ENCODE results near the gene HOXC12. TPM values are rescaled to one million over a fixed set of nuclear protein-coding genes. Genes with fewer than 3 reads are reported as not detected.

The HOXC12 gene
- total RNA-seq, 2 experiments from 2014 or later = not detected

- ChIA-PET POLR2A (interaction anchor here (1.5 kb wide), 1 partner anchor 12 kb away, joined by 3 read pairs; the partner anchor contains the start of gene HOXC10), CTCF (interaction anchor here (1.0 to 2.5 kb wide), 2 partner anchors 9 to 195 kb away, joined by 3 to 6 read pairs; no protein-coding TSS in a partner anchor)
- H3K4me3 Mint-ChIP-seq = peak overlapping the region; percentile 62
- peaks cover 26% of the 10 kb centered on the region for H3K4me1 Mint-ChIP-seq
- no peaks in the 10 kb centered on the region for H3K9me3 Mint-ChIP-seq
- no peak overlapping the region for H3K27ac Mint-ChIP-seq
- no peak for DNase-seq
- H3K36me3 Mint-ChIP-seq (ENCODE audit: low read depth) = no peaks in the 10 kb centered on the region
- peaks cover 96% of the 10 kb centered on the region for H3K27me3 Mint-ChIP-seq
Observed at GRCh38 chr12:53996240-53997203, 41.8 kb downstream of the HOXC12 start.

- CTCF ChIA-PET = interaction anchor here (0.9 to 2.5 kb wide), 3 partner anchors 35 to 295 kb away, joined by 3 to 7 read pairs (median 6); partner anchors contain the start of gene HOXC5
- Mint-ChIP-seq H3K9me3 (no peaks in the 10 kb centered on the region), H3K27me3 (peaks cover 96% of the 10 kb centered on the region), H3K27ac (no peak overlapping the region), H3K4me3 (no peak overlapping the region), H3K4me1 (peaks cover 27% of the 10 kb centered on the region), H3K36me3 (ENCODE audit: low read depth) (no peaks in the 10 kb centered on the region)
- POLR2A ChIA-PET = interaction anchor here (0.7 to 1.5 kb wide), 2 partner anchors 10 to 12 kb away, joined by 3 read pairs; partner anchors contain the start of gene HOXC10
- no peak for DNase-seq
Observed at GRCh38 chr12:53997204-53998109, 42.8 kb downstream of the HOXC12 start.

GRCh38 chr12:53998110-53998899, 43.6 kb downstream of the HOXC12 start:
- no peaks in the 10 kb centered on the region for H3K9me3 Mint-ChIP-seq
- no peak overlapping the region for H3K4me3 Mint-ChIP-seq
- CTCF ChIA-PET = interaction anchor here (0.9 to 2.5 kb wide), 4 partner anchors 13 to 296 kb away, joined by 3 to 7 read pairs (median 4); partner anchors contain the start of genes HOXC10 and HOXC5
- no peak for DNase-seq
- POLR2A ChIA-PET = interaction anchor here (0.7 kb wide), 1 partner anchor 10 kb away, joined by 3 read pairs; no protein-coding TSS in a partner anchor
- H3K36me3 Mint-ChIP-seq (ENCODE audit: low read depth) = no peaks in the 10 kb centered on the region
- H3K27ac Mint-ChIP-seq = no peak overlapping the region
- H3K27me3 Mint-ChIP-seq = peaks cover 95% of the 10 kb centered on the region
- H3K4me1 Mint-ChIP-seq = peaks cover 28% of the 10 kb centered on the region

- ChIA-PET POLR2A (interaction anchor here (0.9 to 1.1 kb wide), 2 partner anchors 32 to 202 kb away, joined by 3 read pairs; no protein-coding TSS in a partner anchor), CTCF (interaction anchor here (1.0 to 2.5 kb wide), 3 partner anchors 14 to 297 kb away, joined by 3 to 6 read pairs (median 3); partner anchors contain the start of gene HOXC10)
- no peak for DNase-seq
- peaks cover 28% of the 10 kb centered on the region for H3K4me1 Mint-ChIP-seq
- peaks cover 95% of the 10 kb centered on the region for H3K27me3 Mint-ChIP-seq
- no peak overlapping the region for H3K27ac Mint-ChIP-seq
- no peaks in the 10 kb centered on the region for H3K36me3 Mint-ChIP-seq (ENCODE audit: low read depth)
- no peak overlapping the region for H3K4me3 Mint-ChIP-seq
- H3K9me3 Mint-ChIP-seq = no peaks in the 10 kb centered on the region
Observed at GRCh38 chr12:53998900-53999236, 44.2 kb downstream of the HOXC12 start.

- no peaks in the 10 kb centered on the region for H3K9me3 Mint-ChIP-seq
- H3K4me1 Mint-ChIP-seq = peaks cover 26% of the 10 kb centered on the region
- H3K27ac Mint-ChIP-seq = no peak overlapping the region
- ChIA-PET CTCF (interaction anchor here (0.9 to 1.5 kb wide), 4 partner anchors 15 to 215 kb away, joined by 3 to 7 read pairs (median 4); partner anchors contain the start of gene HOXC10), POLR2A (interaction anchor here (0.9 to 1.3 kb wide), 4 partner anchors 12 to 281 kb away, joined by 3 to 5 read pairs (median 3); partner anchors contain the start of gene CBX5)
- no peaks in the 10 kb centered on the region for H3K36me3 Mint-ChIP-seq (ENCODE audit: low read depth)
- H3K4me3 Mint-ChIP-seq = no peak overlapping the region
- DNase-seq = no peak
- peaks cover 95% of the 10 kb centered on the region for H3K27me3 Mint-ChIP-seq
Observed at GRCh38 chr12:53999559-54000115, 44.9 kb downstream of the HOXC12 start.

GRCh38 chr12:54000116-54001114, 45.7 kb downstream of the HOXC12 start, which contains the start of gene HOXC9:
Gene HOXC9 (plus strand): TSS chr12:54000161. CDS start chr12:54000189, 28 bp downstream.
- ChIA-PET CTCF (interaction anchor here (0.9 to 1.5 kb wide), 3 partner anchors 16 to 214 kb away, joined by 4 to 7 read pairs (median 5); partner anchors contain the start of gene HOXC10), POLR2A (interaction anchor here (0.9 to 1.3 kb wide), 4 partner anchors 13 to 280 kb away, joined by 3 to 5 read pairs (median 3); partner anchors contain the start of gene CBX5)
- peak within 1 kb of the TSS; percentile 17 for H3K4me3 Mint-ChIP-seq
- no peaks in the 10 kb centered on the region for H3K36me3 Mint-ChIP-seq (ENCODE audit: low read depth)
- H3K27ac Mint-ChIP-seq = no peak within 1 kb of the TSS
- no peak for DNase-seq
- peaks cover 19% of the 10 kb centered on the region for H3K4me1 Mint-ChIP-seq
- H3K27me3 Mint-ChIP-seq = peaks cover 96% of the 10 kb centered on the region
- H3K9me3 Mint-ChIP-seq = no peaks in the 10 kb centered on the region

GRCh38 chr12:54001283-54002187, 46.8 kb downstream of the HOXC12 start:
- CTCF ChIA-PET = interaction anchor here (1.5 kb wide), 1 partner anchor 17 kb away, joined by 7 read pairs; the partner anchor contains the start of gene HOXC10
- Mint-ChIP-seq H3K4me1 (peaks cover 21% of the 10 kb centered on the region), H3K27me3 (peaks cover 97% of the 10 kb centered on the region), H3K36me3 (ENCODE audit: low read depth) (no peaks in the 10 kb centered on the region), H3K4me3 (no peak overlapping the region), H3K9me3 (no peaks in the 10 kb centered on the region), H3K27ac (no peak overlapping the region)
- DNase-seq = no peak
- POLR2A ChIA-PET = interaction anchor here (1.3 kb wide), 1 partner anchor 14 kb away, joined by 5 read pairs; no protein-coding TSS in a partner anchor

GRCh38 chr12:54002278-54002914, 47.7 kb downstream of the HOXC12 start:
- Mint-ChIP-seq H3K27me3 (peaks cover 97% of the 10 kb centered on the region), H3K4me1 (peaks cover 24% of the 10 kb centered on the region), H3K27ac (no peak overlapping the region), H3K36me3 (ENCODE audit: low read depth) (no peaks in the 10 kb centered on the region), H3K9me3 (no peaks in the 10 kb centered on the region), H3K4me3 (no peak overlapping the region)
- ChIA-PET CTCF (interaction anchor here (0.9 to 1.2 kb wide), 2 partner anchors 26 to 30 kb away, joined by 3 to 5 read pairs; no protein-coding TSS in a partner anchor), POLR2A (no interaction called here)
- no peak for DNase-seq

- no peaks in the 10 kb centered on the region for H3K36me3 Mint-ChIP-seq (ENCODE audit: low read depth)
- POLR2A ChIA-PET = no interaction called here
- H3K4me3 Mint-ChIP-seq = no peak overlapping the region
Observed at GRCh38 chr12:54002915-54003389, 48.2 kb downstream of the HOXC12 start.

More at GRCh38 chr12:54002915-54003389, 48.2 kb downstream of the HOXC12 start:
- DNase-seq = no peak
- Mint-ChIP-seq H3K27ac (no peak overlapping the region), H3K9me3 (no peaks in the 10 kb centered on the region), H3K4me1 (peaks cover 21% of the 10 kb centered on the region), H3K27me3 (peaks cover 97% of the 10 kb centered on the region)
- CTCF ChIA-PET = interaction anchor here (0.9 to 7.0 kb wide), 3 partner anchors 27 to 189 kb away, joined by 3 to 74 read pairs (median 5); partner anchors contain the start of gene SMUG1

All from activated CD4-positive, alpha-beta memory T cell treated with anti-CD3 and anti-CD28 coated beads, Interleukin-2, amount 10 ng/mL, durations not matched to agents 7 days and 5 days (primary cell).